GM23338 (cell line): ENCODE measurements around the gene SRPRA. TPM values are rescaled to one million over a fixed set of nuclear protein-coding genes. Genes with fewer than 3 reads are reported as not detected.

Experiments
- ATAC-seq: fragments of 200-7000 bp; cut with Tn5 transposase; 3 replicates; pipeline ENCODE4 v1.9.1; 2020
- DNase-seq: peaks from one replicate; pipeline ENCODE4 v3.0.0-alpha.2; 2015; ENCODE audit warnings: low spot score
- H2AFZ ChIP-seq: fragments of 200-600 bp; sonication (generic); 2 replicates; pipeline ENCODE4 v1.8.0; 2016; ENCODE audit warnings: antibody characterized with exemption, mild to moderate bottlenecking, moderate library complexity
- H3F3A ChIP-seq: fragments of 200-600 bp; sonication (generic); replicated peaks from 2 replicates; pipeline ENCODE4 v1.8.0; 2017; ENCODE audit warnings: antibody characterized with exemption, mixed run types, low read depth
- H3K27ac ChIP-seq: fragments of 200-600 bp; sonication (generic); 2 replicates; pipeline ENCODE4 v1.6.1; 2016; ENCODE audit warnings: low read depth
- H3K27me3 ChIP-seq: fragments of 200-600 bp; sonication (generic); 2 replicates; pipeline ENCODE4 v1.8.0; 2016; ENCODE audit warnings: mild to moderate bottlenecking, mixed run types, moderate library complexity; ENCODE audit not compliant: insufficient read depth
- H3K36me3 ChIP-seq: fragments of 200-600 bp; sonication (generic); 2 replicates; pipeline ENCODE4 v1.8.0; 2016; ENCODE audit warnings: mild to moderate bottlenecking; ENCODE audit not compliant: insufficient read depth
- H3K4me1 ChIP-seq: fragments of 200-600 bp; sonication (generic); 2 replicates; pipeline ENCODE4 v1.8.0; 2016; ENCODE audit warnings: mild to moderate bottlenecking, moderate library complexity; ENCODE audit not compliant: insufficient read depth
- H3K4me2 ChIP-seq: fragments of 200-600 bp; sonication (generic); 2 replicates; pipeline ENCODE4 v1.7.1; 2017; ENCODE audit warnings: mixed run types
- H3K4me3 ChIP-seq: fragments of 200-600 bp; sonication (generic); 2 replicates; pipeline ENCODE4 v1.6.1; 2016; ENCODE audit warnings: mixed run types
- H3K79me2 ChIP-seq: fragments of 200-600 bp; sonication (generic); replicated peaks from 2 replicates; pipeline ENCODE4 v1.8.0; 2017; ENCODE audit warnings: mild to moderate bottlenecking; ENCODE audit not compliant: insufficient read depth
- H3K9me2 ChIP-seq: fragments of 200-600 bp; sonication (generic); 2 replicates; pipeline ENCODE4 v1.8.0; 2017; ENCODE audit not compliant: insufficient read depth
- H4K20me1 ChIP-seq: fragments of 200-600 bp; sonication (generic); replicated peaks from 2 replicates; pipeline ENCODE4 v1.8.0; 2017; ENCODE audit warnings: mild to moderate bottlenecking; ENCODE audit not compliant: insufficient read depth
- H3K27ac Mint-ChIP-seq: 2 replicates; pipeline ENCODE4 v1.8.0; 2020; ENCODE audit warnings: inconsistent platforms, mild to moderate bottlenecking, moderate library complexity, mixed read lengths
- H3K27me3 Mint-ChIP-seq: 3 replicates; pipeline ENCODE4 v1.8.0; 2022; ENCODE audit warnings: low read depth, mild to moderate bottlenecking, moderate library complexity, mixed read lengths, inconsistent platforms; ENCODE audit not compliant: insufficient read depth, poor library complexity
- H3K36me3 Mint-ChIP-seq: 3 replicates; pipeline ENCODE4 v1.8.0; 2021; ENCODE audit warnings: low read depth, mild to moderate bottlenecking, inconsistent platforms, moderate library complexity, mixed read lengths
- H3K4me1 Mint-ChIP-seq: 3 replicates; pipeline ENCODE4 v1.8.0; 2020; ENCODE audit warnings: mild to moderate bottlenecking, inconsistent platforms, mixed read lengths
- H3K4me3 Mint-ChIP-seq: 3 replicates; pipeline ENCODE4 v1.8.0; 2021; ENCODE audit warnings: moderate library complexity, mild to moderate bottlenecking, inconsistent platforms, mixed read lengths
- H3K9me3 Mint-ChIP-seq: 3 replicates; pipeline ENCODE4 v1.8.0; 2020; ENCODE audit warnings: moderate library complexity, mild to moderate bottlenecking, inconsistent platforms, mixed read lengths
- CREB1 ChIP-seq: fragments of 250-450 bp; sonication (Bioruptor Pico); IDR thresholded peaks from 2 replicates; pipeline ENCODE4 v1.5.0; 2020; ENCODE audit warnings: low read depth, mild to moderate bottlenecking, moderate library complexity
- EZH2 ChIP-seq: fragments of 200-600 bp; sonication (generic); IDR thresholded peaks from one replicate; pipeline ENCODE4 v1.8.0; 2017; ENCODE audit warnings: antibody characterized with exemption, mild to moderate bottlenecking, low read depth; ENCODE audit not compliant: unreplicated experiment
- EZH2phosphoT487 ChIP-seq: fragments of 200-600 bp; sonication (generic); IDR thresholded peaks from one replicate; pipeline ENCODE4 v1.8.1; 2018; ENCODE audit warnings: antibody characterized with exemption; ENCODE audit not compliant: unreplicated experiment
- JUNB ChIP-seq: IDR thresholded peaks from one replicate; pipeline ENCODE4 v1.6.1; 2016; ENCODE audit warnings: antibody characterized with exemption; ENCODE audit not compliant: unreplicated experiment
- NANOG ChIP-seq: IDR thresholded peaks from 2 replicates; pipeline ENCODE4 v1.6.1; 2016; ENCODE audit warnings: antibody characterized with exemption, borderline replicate concordance
- POLR2AphosphoS5 ChIP-seq: IDR thresholded peaks from 2 replicates; pipeline ENCODE4 v1.6.1; 2016; ENCODE audit warnings: antibody characterized with exemption, low read depth
- STAT1 ChIP-seq: IDR thresholded peaks from one replicate; pipeline ENCODE4 v1.6.1; 2016; ENCODE audit warnings: antibody characterized with exemption; ENCODE audit not compliant: unreplicated experiment
- ZNF114 ChIP-seq: fragments of 250-450 bp; sonication (Bioruptor Pico); IDR thresholded peaks from 2 replicates; pipeline ENCODE4 v1.5.0; 2020; ENCODE audit warnings: mild to moderate bottlenecking, moderate library complexity
- ZNF331 ChIP-seq: fragments of 250-450 bp; sonication (Bioruptor Pico); IDR thresholded peaks from 2 replicates; pipeline ENCODE4 v1.5.0; 2020; ENCODE audit warnings: low read depth, mild to moderate bottlenecking, moderate library complexity
- polyA plus RNA-seq: library from polyadenylated mRNA; unstranded; fragments of >200 nt; fragmentation: Nextera tagmentation; extraction: Ambion mirVana; gene quantifications from 2 replicates; pipeline ENCODE4 v1.2.1, GENCODE V29; 2016
- total RNA-seq: library from RNA; depleted of rRNA; stranded (reverse); fragments of >200 nt; shearing (Covaris generic); gene quantifications from 2 replicates; pipeline ENCODE4 v1.2.3, GENCODE V29; 2014
- TF ChIP-seq, protein P1 (sequence below), 2 experiments: fragments of 200-600 bp in 1 of 2; sonication (generic) in 1 of 2; conservative IDR thresholded peaks; 2 replicates each; pipeline versions ENCODE4 v1.5.1 to v1.6.1; 2016 to 2017; ENCODE audit warnings: antibody characterized with exemption in 2 of 2, low read depth in 2 of 2, mild to moderate bottlenecking in 2 of 2, moderate library complexity in 1 of 2
- TF ChIP-seq, protein P2 (sequence below): fragments of 250-450 bp; sonication (Bioruptor Pico); IDR thresholded peaks from 2 replicates; pipeline ENCODE4 v1.5.0; 2020; ENCODE audit warnings: mild to moderate bottlenecking, moderate library complexity

Gene SRPRA
- total and polyA plus RNA-seq, 2 experiments from 2014 or later: 27.1 to 53.2 TPM

DNA sequence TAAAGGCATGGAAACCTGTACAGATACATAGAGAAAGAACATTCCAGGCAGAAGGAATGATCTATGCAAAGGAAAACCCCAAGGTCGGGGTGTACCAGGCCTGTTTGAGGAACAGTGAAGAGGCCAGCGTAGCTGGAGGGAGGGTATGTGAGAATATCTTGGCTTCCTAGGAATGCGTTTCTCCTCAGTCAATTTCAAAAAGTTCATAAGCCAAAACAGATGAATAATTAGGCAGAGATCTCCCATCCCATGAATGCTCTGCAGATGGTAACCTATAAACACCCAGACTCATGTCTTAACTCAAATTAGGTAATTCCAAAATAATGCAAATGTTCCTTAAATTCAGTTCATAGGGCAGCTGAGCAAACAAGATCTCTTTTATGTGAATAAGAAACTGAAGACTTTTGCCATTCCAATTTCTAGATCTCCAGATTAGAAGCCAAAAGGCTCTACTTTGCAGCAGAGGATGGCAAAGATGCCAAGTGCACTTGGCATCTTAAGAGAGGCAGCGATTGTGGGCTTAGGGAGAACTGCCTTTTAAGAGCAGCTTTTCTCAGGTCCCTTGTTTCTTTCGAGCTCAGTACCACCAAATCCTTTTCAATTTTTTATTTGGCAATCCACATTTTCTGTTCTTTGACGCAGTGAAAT lies 43.9 kb downstream of the SRPRA start:
- DNase-seq: no peak
- 0 out of 2 replicates have a peak, but pooled peaks cover 3% of the 10 kb centered on the region for H3K36me3 ChIP-seq
- no peak overlapping the region for H2AFZ ChIP-seq
- no peaks in the 10 kb centered on the region for H3K27me3 ChIP-seq
- no peaks in the 10 kb centered on the region for H3K4me1 ChIP-seq
- Mint-ChIP-seq H3K4me3 (no peak overlapping the region), H3K4me1 (no peaks in the 10 kb centered on the region), H3K9me3 (peaks cover 22% of the 10 kb centered on the region), H3K36me3 (peaks cover 28% of the 10 kb centered on the region), H3K27ac (no peak overlapping the region), H3K27me3 (peaks cover 8% of the 10 kb centered on the region)
- peaks cover 92% of the 10 kb centered on the region for H3K79me2 ChIP-seq
- no peak for TF ChIP-seq ZNF331 (CRISPR knock-in tag)
- no peak for TF ChIP-seq CREB1 (CRISPR knock-in tag)
- TF ChIP-seq POLR2AphosphoS5: no peak
- no peak overlapping the region for H3K4me3 ChIP-seq
- ATAC-seq: no peak
- H3F3A ChIP-seq: no peaks in the 10 kb centered on the region
- H3K9me2 ChIP-seq: no peaks in the 10 kb centered on the region
- H4K20me1 ChIP-seq: peaks cover 16% of the 10 kb centered on the region; the same call in 1 of the 2 replicates
- H3K4me2 ChIP-seq: no peak overlapping the region
- H3K27ac ChIP-seq: no peak overlapping the region

DNA sequence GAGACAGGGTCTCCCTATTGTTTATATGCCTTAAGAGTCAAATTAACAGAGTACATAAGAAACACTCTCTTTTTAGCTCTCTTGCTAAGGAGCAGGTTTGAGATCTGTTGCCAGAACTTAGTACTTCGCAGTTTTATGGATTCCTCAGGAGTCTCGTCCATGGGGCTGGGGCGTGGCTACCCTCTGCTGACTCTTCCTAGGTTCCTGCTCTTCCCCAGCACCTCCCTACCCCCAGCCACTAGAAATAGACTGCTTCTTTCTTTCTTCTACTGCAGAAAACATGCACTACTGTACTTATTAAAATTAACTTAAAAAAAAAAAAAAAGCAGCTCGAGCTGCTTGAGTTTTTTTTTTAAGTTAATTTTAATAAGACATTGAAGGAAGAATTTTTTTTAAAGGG lies 49.1 kb downstream of the SRPRA start:
- H3F3A ChIP-seq: no peaks in the 10 kb centered on the region
- H3K27ac ChIP-seq: no peak overlapping the region
- peaks cover 100% of the 10 kb centered on the region for H3K79me2 ChIP-seq
- H4K20me1 ChIP-seq: peaks cover 55% of the 10 kb centered on the region
- H3K4me1 ChIP-seq: no peaks in the 10 kb centered on the region
- H3K36me3 ChIP-seq: peaks cover 3% of the 10 kb centered on the region; the same call in 1 of the 2 replicates
- ATAC-seq (no peak), DNase-seq (no peak)
- no peak overlapping the region for H2AFZ ChIP-seq
- Mint-ChIP-seq H3K27me3 (no peaks in the 10 kb centered on the region), H3K27ac (no peak overlapping the region), H3K36me3 (peaks cover 9% of the 10 kb centered on the region), H3K4me1 (no peaks in the 10 kb centered on the region; the same call in 2 of the 3 replicates), H3K9me3 (peaks cover 4% of the 10 kb centered on the region; the same call in 2 of the 3 replicates), H3K4me3 (no peak overlapping the region)
- H3K9me2 ChIP-seq: no peaks in the 10 kb centered on the region
- no peaks in the 10 kb centered on the region for H3K27me3 ChIP-seq
- H3K4me2 ChIP-seq: no peak overlapping the region
- no peak overlapping the region for H3K4me3 ChIP-seq
- no peak for TF ChIP-seq POLR2AphosphoS5
- no peak for TF ChIP-seq STAT1
- TF ChIP-seq EZH2phosphoT487: no peak
- no peak for TF ChIP-seq EZH2
- no peak for TF ChIP-seq NANOG
- TF ChIP-seq, protein P1, sequence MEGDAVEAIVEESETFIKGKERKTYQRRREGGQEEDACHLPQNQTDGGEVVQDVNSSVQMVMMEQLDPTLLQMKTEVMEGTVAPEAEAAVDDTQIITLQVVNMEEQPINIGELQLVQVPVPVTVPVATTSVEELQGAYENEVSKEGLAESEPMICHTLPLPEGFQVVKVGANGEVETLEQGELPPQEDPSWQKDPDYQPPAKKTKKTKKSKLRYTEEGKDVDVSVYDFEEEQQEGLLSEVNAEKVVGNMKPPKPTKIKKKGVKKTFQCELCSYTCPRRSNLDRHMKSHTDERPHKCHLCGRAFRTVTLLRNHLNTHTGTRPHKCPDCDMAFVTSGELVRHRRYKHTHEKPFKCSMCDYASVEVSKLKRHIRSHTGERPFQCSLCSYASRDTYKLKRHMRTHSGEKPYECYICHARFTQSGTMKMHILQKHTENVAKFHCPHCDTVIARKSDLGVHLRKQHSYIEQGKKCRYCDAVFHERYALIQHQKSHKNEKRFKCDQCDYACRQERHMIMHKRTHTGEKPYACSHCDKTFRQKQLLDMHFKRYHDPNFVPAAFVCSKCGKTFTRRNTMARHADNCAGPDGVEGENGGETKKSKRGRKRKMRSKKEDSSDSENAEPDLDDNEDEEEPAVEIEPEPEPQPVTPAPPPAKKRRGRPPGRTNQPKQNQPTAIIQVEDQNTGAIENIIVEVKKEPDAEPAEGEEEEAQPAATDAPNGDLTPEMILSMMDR (conservative IDR thresholded peaks at IDR 0.05; ENCODE audit: low read depth in 2 of 2): no peak
- TF ChIP-seq ZNF114 (CRISPR knock-in tag): no peak
- TF ChIP-seq, protein P2, sequence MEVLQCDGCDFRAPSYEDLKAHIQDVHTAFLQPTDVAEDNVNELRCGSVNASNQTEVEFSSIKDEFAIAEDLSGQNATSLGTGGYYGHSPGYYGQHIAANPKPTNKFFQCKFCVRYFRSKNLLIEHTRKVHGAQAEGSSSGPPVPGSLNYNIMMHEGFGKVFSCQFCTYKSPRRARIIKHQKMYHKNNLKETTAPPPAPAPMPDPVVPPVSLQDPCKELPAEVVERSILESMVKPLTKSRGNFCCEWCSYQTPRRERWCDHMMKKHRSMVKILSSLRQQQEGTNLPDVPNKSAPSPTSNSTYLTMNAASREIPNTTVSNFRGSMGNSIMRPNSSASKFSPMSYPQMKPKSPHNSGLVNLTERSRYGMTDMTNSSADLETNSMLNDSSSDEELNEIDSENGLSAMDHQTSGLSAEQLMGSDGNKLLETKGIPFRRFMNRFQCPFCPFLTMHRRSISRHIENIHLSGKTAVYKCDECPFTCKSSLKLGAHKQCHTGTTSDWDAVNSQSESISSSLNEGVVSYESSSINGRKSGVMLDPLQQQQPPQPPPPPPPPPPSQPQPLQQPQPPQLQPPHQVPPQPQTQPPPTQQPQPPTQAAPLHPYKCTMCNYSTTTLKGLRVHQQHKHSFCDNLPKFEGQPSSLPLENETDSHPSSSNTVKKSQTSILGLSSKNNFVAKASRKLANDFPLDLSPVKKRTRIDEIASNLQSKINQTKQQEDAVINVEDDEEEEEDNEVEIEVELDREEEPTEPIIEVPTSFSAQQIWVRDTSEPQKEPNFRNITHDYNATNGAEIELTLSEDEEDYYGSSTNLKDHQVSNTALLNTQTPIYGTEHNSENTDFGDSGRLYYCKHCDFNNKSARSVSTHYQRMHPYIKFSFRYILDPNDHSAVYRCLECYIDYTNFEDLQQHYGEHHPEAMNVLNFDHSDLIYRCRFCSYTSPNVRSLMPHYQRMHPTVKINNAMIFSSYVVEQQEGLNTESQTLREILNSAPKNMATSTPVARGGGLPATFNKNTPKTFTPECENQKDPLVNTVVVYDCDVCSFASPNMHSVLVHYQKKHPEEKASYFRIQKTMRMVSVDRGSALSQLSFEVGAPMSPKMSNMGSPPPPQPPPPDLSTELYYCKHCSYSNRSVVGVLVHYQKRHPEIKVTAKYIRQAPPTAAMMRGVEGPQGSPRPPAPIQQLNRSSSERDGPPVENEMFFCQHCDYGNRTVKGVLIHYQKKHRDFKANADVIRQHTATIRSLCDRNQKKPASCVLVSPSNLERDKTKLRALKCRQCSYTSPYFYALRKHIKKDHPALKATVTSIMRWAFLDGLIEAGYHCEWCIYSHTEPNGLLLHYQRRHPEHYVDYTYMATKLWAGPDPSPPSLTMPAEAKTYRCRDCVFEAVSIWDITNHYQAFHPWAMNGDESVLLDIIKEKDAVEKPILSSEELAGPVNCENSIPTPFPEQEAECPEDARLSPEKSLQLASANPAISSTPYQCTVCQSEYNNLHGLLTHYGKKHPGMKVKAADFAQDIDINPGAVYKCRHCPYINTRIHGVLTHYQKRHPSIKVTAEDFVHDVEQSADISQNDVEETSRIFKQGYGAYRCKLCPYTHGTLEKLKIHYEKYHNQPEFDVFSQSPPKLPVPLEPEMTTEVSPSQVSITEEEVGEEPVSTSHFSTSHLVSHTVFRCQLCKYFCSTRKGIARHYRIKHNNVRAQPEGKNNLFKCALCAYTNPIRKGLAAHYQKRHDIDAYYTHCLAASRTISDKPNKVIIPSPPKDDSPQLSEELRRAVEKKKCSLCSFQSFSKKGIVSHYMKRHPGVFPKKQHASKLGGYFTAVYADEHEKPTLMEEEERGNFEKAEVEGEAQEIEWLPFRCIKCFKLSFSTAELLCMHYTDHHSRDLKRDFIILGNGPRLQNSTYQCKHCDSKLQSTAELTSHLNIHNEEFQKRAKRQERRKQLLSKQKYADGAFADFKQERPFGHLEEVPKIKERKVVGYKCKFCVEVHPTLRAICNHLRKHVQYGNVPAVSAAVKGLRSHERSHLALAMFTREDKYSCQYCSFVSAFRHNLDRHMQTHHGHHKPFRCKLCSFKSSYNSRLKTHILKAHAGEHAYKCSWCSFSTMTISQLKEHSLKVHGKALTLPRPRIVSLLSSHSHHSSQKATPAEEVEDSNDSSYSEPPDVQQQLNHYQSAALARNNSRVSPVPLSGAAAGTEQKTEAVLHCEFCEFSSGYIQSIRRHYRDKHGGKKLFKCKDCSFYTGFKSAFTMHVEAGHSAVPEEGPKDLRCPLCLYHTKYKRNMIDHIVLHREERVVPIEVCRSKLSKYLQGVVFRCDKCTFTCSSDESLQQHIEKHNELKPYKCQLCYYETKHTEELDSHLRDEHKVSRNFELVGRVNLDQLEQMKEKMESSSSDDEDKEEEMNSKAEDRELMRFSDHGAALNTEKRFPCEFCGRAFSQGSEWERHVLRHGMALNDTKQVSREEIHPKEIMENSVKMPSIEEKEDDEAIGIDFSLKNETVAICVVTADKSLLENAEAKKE: no peak
- no peak for TF ChIP-seq JUNB
- no peak for TF ChIP-seq CREB1 (CRISPR knock-in tag)
- no peak for TF ChIP-seq ZNF331 (CRISPR knock-in tag)
